Hematopoietic multipotent progenitor cell treated with erythropoietin and hydrocortisone succinate and interleukin-3 and kit ligand, for 8 days (in vitro differentiated cells): ENCODE results near the gene PRDM16.

Experiments
- DNase-seq: peaks from one replicate; pipeline ENCODE4 v3.0.0-alpha.2; 2015

The PRDM16 gene

GRCh38 chr1:3292868-3293562, 224.0 kb downstream of the PRDM16 start:
- no peak for DNase-seq

- DNase-seq: no peak
Observed at GRCh38 chr1:3293563-3294080, 224.6 kb downstream of the PRDM16 start.

GRCh38 chr1:3294450-3294849, 225.4 kb downstream of the PRDM16 start:
- DNase-seq: no peak

- DNase-seq: no peak
Observed at GRCh38 chr1:3295846-3296245, 226.8 kb downstream of the PRDM16 start.

- no peak for DNase-seq
Observed at GRCh38 chr1:3296326-3296725, 227.3 kb downstream of the PRDM16 start.

GRCh38 chr1:3296826-3297225, 227.8 kb downstream of the PRDM16 start:
- no peak for DNase-seq

GRCh38 chr1:3297756-3298155, 228.8 kb downstream of the PRDM16 start:
- no peak for DNase-seq

- DNase-seq: no peak
Observed at GRCh38 chr1:3298197-3298596, 229.2 kb downstream of the PRDM16 start.

GRCh38 chr1:3304246-3304645, 235.2 kb downstream of the PRDM16 start:
- no peak for DNase-seq

GRCh38 chr1:3304692-3305091, 235.7 kb downstream of the PRDM16 start:
- DNase-seq: no peak

GRCh38 chr1:3305156-3305555, 236.2 kb downstream of the PRDM16 start:
- no peak for DNase-seq

GRCh38 chr1:3306583-3307291, 237.7 kb downstream of the PRDM16 start:
- DNase-seq: no peak

- no peak for DNase-seq
Observed at GRCh38 chr1:3307359-3307758, 238.4 kb downstream of the PRDM16 start.

GRCh38 chr1:3308053-3308452, 239.1 kb downstream of the PRDM16 start:
- DNase-seq: no peak

- DNase-seq: no peak
Observed at GRCh38 chr1:3310718-3311400, 241.9 kb downstream of the PRDM16 start.

- DNase-seq: no peak
Observed at GRCh38 chr1:3311711-3312110, 242.7 kb downstream of the PRDM16 start.

- no peak for DNase-seq
Observed at GRCh38 chr1:3312310-3312897, 243.4 kb downstream of the PRDM16 start.

GRCh38 chr1:3312898-3313575, 244.0 kb downstream of the PRDM16 start:
- peak; percentile 70 for DNase-seq

GRCh38 chr1:3313576-3313950, 244.6 kb downstream of the PRDM16 start:
- no peak for DNase-seq

- DNase-seq: no peak
Observed at GRCh38 chr1:3314491-3315381, 245.7 kb downstream of the PRDM16 start.

GRCh38 chr1:3315399-3316339, 246.7 kb downstream of the PRDM16 start:
- no peak for DNase-seq
